Peyer's patch (tissue), 4 donors: Measurements from ENCODE around the gene PLEKHN1. TPM values are rescaled to one million over a fixed set of nuclear protein-coding genes. Genes with fewer than 3 reads are reported as not detected.

Experiments used
- DNase-seq, 3 donors: peaks; one replicate each; pipeline ENCODE4 v3.0.0-alpha.2; 2017 to 2019
- H3K27ac ChIP-seq, 4 donors: fragments of 200-600 bp; sonication (generic); one replicate each; pipeline ENCODE4 v1.5.1; 2016 to 2019
- H3K27me3 ChIP-seq, 2 donors: fragments of 200-600 bp; sonication (generic); one replicate each; pipeline ENCODE4 v1.5.1; 2019
- H3K36me3 ChIP-seq, 3 donors: fragments of 200-600 bp; sonication (generic); one replicate each; pipeline ENCODE4 v1.5.1; 2016 to 2019
- H3K4me1 ChIP-seq, 4 donors: fragments of 200-600 bp; sonication (generic); one replicate each; pipeline ENCODE4 v1.5.1; 2016 to 2019
- H3K4me3 ChIP-seq, 4 donors: fragments of 200-600 bp; sonication (generic); 1 replicate in 3 of 4; 2 replicates in 1 of 4; pipeline ENCODE4 v1.5.1; 2016 to 2019; ENCODE audit warnings: mild to moderate bottlenecking in 1 of 4
- H3K9me3 ChIP-seq, 4 donors: fragments of 200-600 bp; sonication (generic); one replicate each; pipeline ENCODE4 v1.5.1; 2016 to 2019; ENCODE audit warnings: mild to moderate bottlenecking in 1 of 4
- CTCF ChIP-seq, 6 experiments: fragments of 450-650 bp in 4 of 6; fragments of 200-600 bp in 2 of 6; sonication (generic) in 1 of 6; IDR thresholded peaks; one replicate each; pipeline ENCODE4 v1.5.1; 2017 to 2019; ENCODE audit warnings: antibody characterized with exemption in 6 of 6, mild to moderate bottlenecking in 3 of 6, moderate library complexity in 1 of 6
- POLR2A ChIP-seq, 2 donors: fragments of 450-650 bp; IDR thresholded peaks; one replicate each; pipeline ENCODE4 v1.5.1; 2017; ENCODE audit warnings: antibody characterized with exemption in 2 of 2, mild to moderate bottlenecking in 2 of 2, moderate library complexity in 2 of 2
- total RNA-seq, 4 donors: library from RNA; depleted of rRNA; stranded (reverse); fragments of >200 nt; gene quantifications; one replicate each; pipeline ENCODE4 v1.1.0, GENCODE V29; 2016

The PLEKHN1 gene
- total RNA-seq, 4 donors from 2014 or later: 0.40 to 0.83 (median 0.47) TPM; not detected in 1

GRCh38 chr1:998995-999724, 32.9 kb downstream of the PLEKHN1 start:
- H3K27ac ChIP-seq: peak overlapping the region; percentile 38 to 93 (median 82)
- no peaks in the 10 kb centered on the region for H3K9me3 ChIP-seq
- DNase-seq: peak in 2 of 3 donors; percentile 49 to 59
- peaks cover 0 to 41% (median 25%) of the 10 kb centered on the region in 4 donors for H3K4me1 ChIP-seq
- no peaks in the 10 kb centered on the region for H3K36me3 ChIP-seq
- peak overlapping the region; percentile 31 to 59 (median 57) for H3K4me3 ChIP-seq
- TF ChIP-seq POLR2A (IDR thresholded peaks at IDR 0.05) (no peak), CTCF (IDR thresholded peaks at IDR 0.05) (no peak)
- H3K27me3 ChIP-seq: peaks cover 0 to 30% of the 10 kb centered on the region in 2 donors

- Histone ChIP-seq H3K4me1 (peaks cover 2 to 47% (median 28%) of the 10 kb centered on the region in 4 donors), H3K27ac (peak within 1 kb of the TSS; percentile 74 to 93 (median 84)), H3K27me3 (peaks cover 0 to 30% of the 10 kb centered on the region in 2 donors), H3K4me3 (peak within 1 kb of the TSS; percentile 31 to 59 (median 57)), H3K36me3 (no peaks in the 10 kb centered on the region), H3K9me3 (no peaks in the 10 kb centered on the region)
- DNase-seq: peak; percentile 52 to 91 (median 88)
- TF ChIP-seq CTCF (IDR thresholded peaks at IDR 0.05) (no peak), POLR2A (IDR thresholded peaks at IDR 0.05) (peak in 1 of 2 donors; percentile 21)
Measured at GRCh38 chr1:999725-1000356, 33.6 kb downstream of the PLEKHN1 start, which contains the start of gene HES4. TSS of gene HES4 (minus strand) at chr1:1000097. CDS start at chr1:999973, 124 bp downstream.

- TF ChIP-seq POLR2A (IDR thresholded peaks at IDR 0.05) (no peak), CTCF (IDR thresholded peaks at IDR 0.05) (no peak)
- Histone ChIP-seq H3K27ac (peak overlapping the region; percentile 74 to 93 (median 84)), H3K36me3 (no peaks in the 10 kb centered on the region), H3K27me3 (peaks cover 0 to 30% of the 10 kb centered on the region in 2 donors), H3K4me1 (peaks cover 3 to 54% (median 29%) of the 10 kb centered on the region in 4 donors), H3K4me3 (peak overlapping the region; percentile 31 to 59 (median 57)), H3K9me3 (no peaks in the 10 kb centered on the region)
- peak; percentile 30 to 75 (median 74) for DNase-seq
Measured at GRCh38 chr1:1000357-1001056, 34.2 kb downstream of the PLEKHN1 start.

- peak overlapping the region; percentile 74 to 93 (median 84) for H3K27ac ChIP-seq
- TF ChIP-seq CTCF (IDR thresholded peaks at IDR 0.05) (no peak), POLR2A (IDR thresholded peaks at IDR 0.05) (no peak)
- H3K4me1 ChIP-seq: peaks cover 3 to 61% (median 32%) of the 10 kb centered on the region in 4 donors
- H3K36me3 ChIP-seq: no peaks in the 10 kb centered on the region
- no peaks in the 10 kb centered on the region for H3K9me3 ChIP-seq
- DNase-seq: peak in 1 of 3 donors; percentile 51
- H3K4me3 ChIP-seq: peak overlapping the region; percentile 31 to 59 (median 57)
- peaks cover 0 to 30% of the 10 kb centered on the region in 2 donors for H3K27me3 ChIP-seq
Measured at GRCh38 chr1:1001057-1001783, 34.9 kb downstream of the PLEKHN1 start.
